ENCODE results near the gene L3MBTL3. TPM values are rescaled to one million over a fixed set of nuclear protein-coding genes. Genes with fewer than 3 reads are reported as not detected.

The L3MBTL3 gene
- polyA plus RNA-seq, 1 donor from 2014 or later, result 47.6 TPM

DNA sequence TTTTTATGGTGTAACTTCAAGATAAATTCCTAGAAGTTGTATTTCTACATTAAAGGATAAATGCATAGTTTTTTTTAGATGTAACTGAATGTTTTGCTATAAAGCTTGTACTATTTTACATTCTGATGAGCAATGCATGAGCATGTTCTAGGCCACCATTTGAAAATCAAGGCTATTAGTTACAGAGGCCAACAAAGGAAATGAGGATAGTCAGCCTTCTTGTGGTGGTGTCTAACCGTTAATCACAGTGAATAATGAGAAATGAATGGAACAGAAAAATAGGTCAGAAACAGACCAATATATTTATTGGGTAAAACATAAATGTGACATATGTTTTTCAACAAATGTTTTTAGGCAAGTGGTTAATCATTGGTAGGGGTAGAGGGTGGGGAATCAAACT is 37.6 kb upstream of the L3MBTL3 start:
- no peaks in the 10 kb centered on the region for H3K9me2 ChIP-seq (ENCODE audit: insufficient read depth, low read length)
- no peaks in the 10 kb centered on the region for H3K79me2 ChIP-seq (replicated peaks; ENCODE audit: insufficient read depth, low read length)
- peaks cover 4% of the 10 kb centered on the region for H3K9me3 ChIP-seq (ENCODE audit: low read length)
- H4K20me1 ChIP-seq (ENCODE audit: insufficient read depth), result no peaks in the 10 kb centered on the region
- no peaks in the 10 kb centered on the region for H3F3A ChIP-seq (ENCODE audit: insufficient read depth, low read length, poor library complexity, severe bottlenecking)
- no peak overlapping the region for H3K9ac ChIP-seq (ENCODE audit: low read length)
- H3K27ac ChIP-seq (ENCODE audit: low read length), result no peak overlapping the region
- H3K4me2 ChIP-seq (ENCODE audit: low read length), result no peak overlapping the region
- TF ChIP-seq RAD21 (conservative IDR thresholded peaks at IDR 0.05) (no peak), TAF1 (IDR thresholded peaks at IDR 0.05; ENCODE audit: low read depth) (no peak), SMC3 (conservative IDR thresholded peaks at IDR 0.05; ENCODE audit: poor library complexity) (no peak), EP300 (conservative IDR thresholded peaks at IDR 0.05; ENCODE audit: poor library complexity, severe bottlenecking) (no peak), EZH2 (IDR thresholded peaks at IDR 0.05; ENCODE audit: borderline replicate concordance, insufficient read depth, low read length, poor library complexity, severe bottlenecking) (no peak), POLR2AphosphoS5 (IDR thresholded peaks at IDR 0.05) (no peak), MXI1 (conservative IDR thresholded peaks at IDR 0.05; ENCODE audit: poor library complexity, severe bottlenecking) (no peak)
- TF ChIP-seq, protein P1, sequence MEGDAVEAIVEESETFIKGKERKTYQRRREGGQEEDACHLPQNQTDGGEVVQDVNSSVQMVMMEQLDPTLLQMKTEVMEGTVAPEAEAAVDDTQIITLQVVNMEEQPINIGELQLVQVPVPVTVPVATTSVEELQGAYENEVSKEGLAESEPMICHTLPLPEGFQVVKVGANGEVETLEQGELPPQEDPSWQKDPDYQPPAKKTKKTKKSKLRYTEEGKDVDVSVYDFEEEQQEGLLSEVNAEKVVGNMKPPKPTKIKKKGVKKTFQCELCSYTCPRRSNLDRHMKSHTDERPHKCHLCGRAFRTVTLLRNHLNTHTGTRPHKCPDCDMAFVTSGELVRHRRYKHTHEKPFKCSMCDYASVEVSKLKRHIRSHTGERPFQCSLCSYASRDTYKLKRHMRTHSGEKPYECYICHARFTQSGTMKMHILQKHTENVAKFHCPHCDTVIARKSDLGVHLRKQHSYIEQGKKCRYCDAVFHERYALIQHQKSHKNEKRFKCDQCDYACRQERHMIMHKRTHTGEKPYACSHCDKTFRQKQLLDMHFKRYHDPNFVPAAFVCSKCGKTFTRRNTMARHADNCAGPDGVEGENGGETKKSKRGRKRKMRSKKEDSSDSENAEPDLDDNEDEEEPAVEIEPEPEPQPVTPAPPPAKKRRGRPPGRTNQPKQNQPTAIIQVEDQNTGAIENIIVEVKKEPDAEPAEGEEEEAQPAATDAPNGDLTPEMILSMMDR (IDR thresholded peaks at IDR 0.05; ENCODE audit: poor library complexity, severe bottlenecking), result no peak
- TF ChIP-seq, protein P2, sequence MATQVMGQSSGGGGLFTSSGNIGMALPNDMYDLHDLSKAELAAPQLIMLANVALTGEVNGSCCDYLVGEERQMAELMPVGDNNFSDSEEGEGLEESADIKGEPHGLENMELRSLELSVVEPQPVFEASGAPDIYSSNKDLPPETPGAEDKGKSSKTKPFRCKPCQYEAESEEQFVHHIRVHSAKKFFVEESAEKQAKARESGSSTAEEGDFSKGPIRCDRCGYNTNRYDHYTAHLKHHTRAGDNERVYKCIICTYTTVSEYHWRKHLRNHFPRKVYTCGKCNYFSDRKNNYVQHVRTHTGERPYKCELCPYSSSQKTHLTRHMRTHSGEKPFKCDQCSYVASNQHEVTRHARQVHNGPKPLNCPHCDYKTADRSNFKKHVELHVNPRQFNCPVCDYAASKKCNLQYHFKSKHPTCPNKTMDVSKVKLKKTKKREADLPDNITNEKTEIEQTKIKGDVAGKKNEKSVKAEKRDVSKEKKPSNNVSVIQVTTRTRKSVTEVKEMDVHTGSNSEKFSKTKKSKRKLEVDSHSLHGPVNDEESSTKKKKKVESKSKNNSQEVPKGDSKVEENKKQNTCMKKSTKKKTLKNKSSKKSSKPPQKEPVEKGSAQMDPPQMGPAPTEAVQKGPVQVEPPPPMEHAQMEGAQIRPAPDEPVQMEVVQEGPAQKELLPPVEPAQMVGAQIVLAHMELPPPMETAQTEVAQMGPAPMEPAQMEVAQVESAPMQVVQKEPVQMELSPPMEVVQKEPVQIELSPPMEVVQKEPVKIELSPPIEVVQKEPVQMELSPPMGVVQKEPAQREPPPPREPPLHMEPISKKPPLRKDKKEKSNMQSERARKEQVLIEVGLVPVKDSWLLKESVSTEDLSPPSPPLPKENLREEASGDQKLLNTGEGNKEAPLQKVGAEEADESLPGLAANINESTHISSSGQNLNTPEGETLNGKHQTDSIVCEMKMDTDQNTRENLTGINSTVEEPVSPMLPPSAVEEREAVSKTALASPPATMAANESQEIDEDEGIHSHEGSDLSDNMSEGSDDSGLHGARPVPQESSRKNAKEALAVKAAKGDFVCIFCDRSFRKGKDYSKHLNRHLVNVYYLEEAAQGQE (IDR thresholded peaks at IDR 0.05; ENCODE audit: borderline replicate concordance), result no peak
- no peaks in the 10 kb centered on the region for H3K36me3 ChIP-seq (ENCODE audit: insufficient read depth, low read length)
- H3K27me3 ChIP-seq (ENCODE audit: insufficient read depth, low read depth, low read length), result no peaks in the 10 kb centered on the region
- H2AFZ ChIP-seq (ENCODE audit: low read depth, low read length), result no peak overlapping the region
- H3K4me3 ChIP-seq (ENCODE audit: low read length), result no peak overlapping the region

DNA sequence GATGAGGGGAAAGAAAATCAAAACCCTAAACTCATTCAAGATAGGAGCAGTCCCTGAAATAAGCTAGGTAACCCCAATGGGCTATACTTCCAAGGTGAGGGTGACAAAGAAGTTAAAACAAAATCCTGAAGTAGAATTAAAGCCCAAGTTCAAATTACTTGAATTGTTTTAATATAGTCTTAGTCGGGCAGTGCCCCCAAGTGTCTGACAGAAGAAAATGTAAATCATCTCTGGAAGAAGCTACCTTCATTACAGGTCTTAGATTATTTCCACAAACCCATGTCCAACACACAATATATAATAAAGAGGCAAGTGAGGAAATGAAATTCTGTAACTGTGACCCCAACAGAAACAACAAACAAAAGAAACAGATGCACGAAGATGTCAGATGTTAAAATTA is 36.8 kb upstream of the L3MBTL3 start:
- no peaks in the 10 kb centered on the region for H4K20me1 ChIP-seq (ENCODE audit: insufficient read depth)
- H3K4me2 ChIP-seq (ENCODE audit: low read length), result no peak overlapping the region
- no peaks in the 10 kb centered on the region for H3K27me3 ChIP-seq (ENCODE audit: insufficient read depth, low read depth, low read length)
- H3K36me3 ChIP-seq (ENCODE audit: insufficient read depth, low read length), result no peaks in the 10 kb centered on the region
- H3K9me2 ChIP-seq (ENCODE audit: insufficient read depth, low read length), result no peaks in the 10 kb centered on the region
- no peak overlapping the region for H3K9ac ChIP-seq (ENCODE audit: low read length)
- no peak overlapping the region for H3K27ac ChIP-seq (ENCODE audit: low read length)
- no peaks in the 10 kb centered on the region for H3K79me2 ChIP-seq (replicated peaks; ENCODE audit: insufficient read depth, low read length)
- no peak overlapping the region for H3K4me3 ChIP-seq (ENCODE audit: low read length)
- no peaks in the 10 kb centered on the region for H3F3A ChIP-seq (ENCODE audit: insufficient read depth, low read length, poor library complexity, severe bottlenecking)
- TF ChIP-seq SMC3 (conservative IDR thresholded peaks at IDR 0.05; ENCODE audit: poor library complexity), result no peak
- TF ChIP-seq POLR2AphosphoS5 (IDR thresholded peaks at IDR 0.05), result no peak
- TF ChIP-seq EP300 (conservative IDR thresholded peaks at IDR 0.05; ENCODE audit: poor library complexity, severe bottlenecking), result no peak
- no peak for TF ChIP-seq EZH2 (IDR thresholded peaks at IDR 0.05; ENCODE audit: borderline replicate concordance, insufficient read depth, low read length, poor library complexity, severe bottlenecking)
- TF ChIP-seq, protein P1 (IDR thresholded peaks at IDR 0.05; ENCODE audit: poor library complexity, severe bottlenecking), result no peak
- no peak for TF ChIP-seq RAD21 (conservative IDR thresholded peaks at IDR 0.05)
- TF ChIP-seq TAF1 (IDR thresholded peaks at IDR 0.05; ENCODE audit: low read depth), result no peak
- TF ChIP-seq MXI1 (conservative IDR thresholded peaks at IDR 0.05; ENCODE audit: poor library complexity, severe bottlenecking), result no peak
- TF ChIP-seq, protein P2 (IDR thresholded peaks at IDR 0.05; ENCODE audit: borderline replicate concordance), result no peak
- H3K9me3 ChIP-seq (ENCODE audit: low read length), result peaks cover 4% of the 10 kb centered on the region
- no peak overlapping the region for H2AFZ ChIP-seq (ENCODE audit: low read depth, low read length)

Data from neural cell (in vitro differentiated cells).